ENCODE data around the gene TNKS2. TPM values are rescaled to one million over a fixed set of nuclear protein-coding genes. Genes with fewer than 3 reads are reported as not detected.

TNKS2 gene
- total and polyA plus RNA-seq, 2 of the 13 experiments (the other 11 are each of a cell fraction or from before 2014, with no cell fraction given), result 15.2 to 19.4 TPM

GRCh38 chr10:91908337-91909116, 110.3 kb downstream of the TNKS2 start (continued):
- TF ChIP-seq TAF15 (IDR thresholded peaks at IDR 0.05; ENCODE audit: low read depth, low read length, poor library complexity, severe bottlenecking) (no peak), ZNF839 (CRISPR knock-in tag; IDR thresholded peaks at IDR 0.05; ENCODE audit: borderline replicate concordance) (no peak), ETV5 (CRISPR knock-in tag; IDR thresholded peaks at IDR 0.05; ENCODE audit: borderline replicate concordance) (no peak), GPBP1L1 (CRISPR knock-in tag; IDR thresholded peaks at IDR 0.05) (no peak), CBFB (CRISPR knock-in tag; IDR thresholded peaks at IDR 0.05) (peak; percentile 82), NRL (CRISPR knock-in tag; IDR thresholded peaks at IDR 0.05; ENCODE audit: borderline replicate concordance) (peak; percentile 86), MED8 (CRISPR knock-in tag; IDR thresholded peaks at IDR 0.05; ENCODE audit: insufficient replicate concordance) (peak; percentile 58), ATF3 (CRISPR knock-in tag; IDR thresholded peaks at IDR 0.05) (no peak), RFX1 (IDR thresholded peaks at IDR 0.05) (no peak), PHF20 (CRISPR knock-in tag; IDR thresholded peaks at IDR 0.05) (no peak; the same call in 1 of the 2 replicates), ZNF775 (CRISPR knock-in tag; IDR thresholded peaks at IDR 0.05; ENCODE audit: borderline replicate concordance) (no peak), FOXP1 (IDR thresholded peaks at IDR 0.05) (no peak), FOXP1 (CRISPR knock-in tag; IDR thresholded peaks at IDR 0.05) (no peak), HIVEP1 (CRISPR knock-in tag; IDR thresholded peaks at IDR 0.05) (peak; percentile 65; the same call in 1 of the 2 replicates), ZNF704 (CRISPR knock-in tag; IDR thresholded peaks at IDR 0.05; ENCODE audit: borderline replicate concordance) (no peak), ZNF883 (CRISPR knock-in tag; IDR thresholded peaks at IDR 0.05; ENCODE audit: not compliant biosample characterization) (peak; percentile 86), PHB2 (IDR thresholded peaks at IDR 0.05; ENCODE audit: partially characterized antibody) (no peak), CENPBD1 (CRISPR knock-in tag; IDR thresholded peaks at IDR 0.05; ENCODE audit: borderline replicate concordance, low read depth) (no peak; the same call in 1 of the 2 replicates), ZNF766 (CRISPR knock-in tag; IDR thresholded peaks at IDR 0.05; ENCODE audit: borderline replicate concordance) (peak; percentile 80), ZNF678 (CRISPR knock-in tag; IDR thresholded peaks at IDR 0.05) (0 out of 2 replicates have a peak, but pooled peaks have one; percentile 60), ZNF224 (CRISPR knock-in tag; IDR thresholded peaks at IDR 0.05) (no peak; the same call in 1 of the 2 replicates), RFX5 (IDR thresholded peaks at IDR 0.05; ENCODE audit: low read depth, low read length) (no peak), KDM4B (CRISPR knock-in tag; IDR thresholded peaks at IDR 0.05) (0 out of 2 replicates have a peak, but pooled peaks have one; percentile 31), ZNF558 (CRISPR knock-in tag; IDR thresholded peaks at IDR 0.05; ENCODE audit: borderline replicate concordance) (peak; percentile 40; the same call in 1 of the 2 replicates), ZNF552 (CRISPR knock-in tag; IDR thresholded peaks at IDR 0.05; ENCODE audit: borderline replicate concordance) (0 out of 2 replicates have a peak, but pooled peaks have one; percentile 86), AGO1 (IDR thresholded peaks at IDR 0.05; ENCODE audit: low read depth, low read length, poor library complexity, severe bottlenecking) (peak; percentile 67), ZNF501 (CRISPR knock-in tag; IDR thresholded peaks at IDR 0.05) (peak; percentile 48; the same call in 1 of the 2 replicates), MATR3 (CRISPR knock-in tag; IDR thresholded peaks at IDR 0.05) (no peak), PHF21A (CRISPR knock-in tag; IDR thresholded peaks at IDR 0.05) (no peak)
